CD4-positive, CD25-positive, alpha-beta regulatory T cell (primary cell): ENCODE data around the gene UBR4. TPM values are rescaled to one million over a fixed set of nuclear protein-coding genes. Genes with fewer than 3 reads are reported as not detected.
A peak's percentile ranks its signal among the peaks of the same experiment; 100 is the strongest.

Experiments used
- ATAC-seq, 2 donors: fragments of 150-1000 bp; cut with Tn5 transposase; one replicate each; pipeline ENCODE4 v1.10.0; 2021; ENCODE audit warnings: low read depth in 2 of 2, moderate number of reproducible peaks in 2 of 2, moderate library complexity in 1 of 2
- DNase-seq, 3 donors: peaks; one replicate each; pipeline versions ENCODE4 v3.0.0 to v3.0.0-alpha.2; 2012 to 2022; ENCODE audit warnings: mixed read lengths in 1 of 3
- H3K27ac ChIP-seq: one replicate; pipeline ENCODE4 v1.7.0; 2013; ENCODE audit warnings: mild to moderate bottlenecking, low read length; ENCODE audit not compliant: insufficient read depth, poor library complexity, severe bottlenecking
- H3K27me3 ChIP-seq: one replicate; pipeline ENCODE4 v1.7.0; 2013; ENCODE audit warnings: low read length; ENCODE audit not compliant: control insufficient read depth, insufficient read depth
- H3K36me3 ChIP-seq: one replicate; pipeline ENCODE4 v1.7.0; 2013; ENCODE audit warnings: mild to moderate bottlenecking, low read length, moderate library complexity; ENCODE audit not compliant: control insufficient read depth, insufficient read depth
- H3K4me1 ChIP-seq: 2 replicates; pipeline ENCODE4 v1.7.0; 2013; ENCODE audit warnings: mild to moderate bottlenecking, low read length; ENCODE audit not compliant: insufficient read depth, control insufficient read depth, poor library complexity, severe bottlenecking
- H3K4me3 ChIP-seq: one replicate; pipeline ENCODE4 v1.7.0; 2013; ENCODE audit warnings: low read depth, mild to moderate bottlenecking, low read length, moderate library complexity
- H3K9me3 ChIP-seq, 2 experiments: 1 replicate in 1 of 2; 2 replicates in 1 of 2; pipeline ENCODE4 v1.7.0; 2013; ENCODE audit warnings: low read length in 2 of 2, mild to moderate bottlenecking in 1 of 2, moderate library complexity in 1 of 2; ENCODE audit not compliant: control insufficient read depth in 2 of 2
- H3K27ac Mint-ChIP-seq, 3 donors: one replicate each; pipeline ENCODE4 v1.8.0; 2020 to 2022; ENCODE audit warnings: mild to moderate bottlenecking in 3 of 3, mixed read lengths in 3 of 3, moderate library complexity in 2 of 3
- H3K27me3 Mint-ChIP-seq: one replicate; pipeline ENCODE4 v1.8.0; 2022; ENCODE audit warnings: mild to moderate bottlenecking, mixed read lengths
- H3K36me3 Mint-ChIP-seq: one replicate; pipeline ENCODE4 v1.8.0; 2020; ENCODE audit warnings: mixed read lengths
- H3K4me1 Mint-ChIP-seq, 4 donors: one replicate each; pipeline ENCODE4 v1.8.0; 2020 to 2022; ENCODE audit warnings: mixed read lengths in 4 of 4, mild to moderate bottlenecking in 1 of 4
- H3K4me3 Mint-ChIP-seq, 4 donors: one replicate each; pipeline ENCODE4 v1.8.0; 2020 to 2022; ENCODE audit warnings: mild to moderate bottlenecking in 4 of 4, mixed read lengths in 4 of 4, moderate library complexity in 3 of 4
- H3K9me3 Mint-ChIP-seq, 7 donors: one replicate each; pipeline ENCODE4 v1.8.0; 2020 to 2022; ENCODE audit warnings: mixed read lengths in 7 of 7, mild to moderate bottlenecking in 3 of 7, moderate library complexity in 2 of 7
- polyA plus RNA-seq, 4 donors: library from polyadenylated mRNA; unstranded; fragments of 300-500 nt; fragmentation: Illumina TruSeq; gene quantifications; one replicate each; pipeline ENCODE4 v1.2.3, GENCODE V29; 2021
- total RNA-seq: library from RNA; stranded (reverse); gene quantifications from one replicate; pipeline ENCODE4 v1.2.3, GENCODE V29; 2022

UBR4 gene
- total and polyA plus RNA-seq, 5 donors from 2014 or later: 9.9 to 173 (median 12.4) TPM

DNA sequence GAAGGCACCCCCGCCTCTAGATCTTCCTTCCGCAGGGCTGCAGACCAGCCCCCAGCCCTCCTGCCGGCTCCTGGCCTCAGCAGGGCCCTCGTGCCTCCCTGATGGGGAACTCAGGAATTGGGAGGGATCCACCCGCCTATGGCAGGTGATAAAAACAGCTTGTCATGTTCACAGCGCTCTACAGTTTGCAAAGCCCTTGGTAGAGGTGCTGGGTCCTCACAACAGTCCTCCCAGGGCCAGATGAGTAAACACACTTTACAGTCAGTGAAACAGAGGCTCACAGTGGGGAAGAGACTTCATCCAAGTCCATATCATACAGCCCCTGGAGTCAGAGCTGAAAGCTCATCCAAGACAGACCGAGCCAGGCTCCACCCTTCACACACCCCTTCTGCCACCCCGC, 156.6 kb downstream of the UBR4 start:
- peaks cover 15% of the 10 kb centered on the region for H3K27me3 Mint-ChIP-seq
- DNase-seq (no peak), ATAC-seq (no peak)
- no peak overlapping the region for H3K4me3 Mint-ChIP-seq
- Histone ChIP-seq H3K36me3 (no peaks in the 10 kb centered on the region), H3K4me3 (no peak overlapping the region), H3K27me3 (no peaks in the 10 kb centered on the region), H3K4me1 (peaks cover 18% of the 10 kb centered on the region), H3K9me3 (no peaks in the 10 kb centered on the region), H3K27ac (no peak overlapping the region)
- H3K4me1 Mint-ChIP-seq: peaks cover 7 to 34% (median 9%) of the 10 kb centered on the region in 4 donors
- H3K36me3 Mint-ChIP-seq: peaks cover 3% of the 10 kb centered on the region
- no peak overlapping the region for H3K27ac Mint-ChIP-seq
- peaks cover 0 to 2% (median 0%) of the 10 kb centered on the region in 7 donors for H3K9me3 Mint-ChIP-seq

DNA sequence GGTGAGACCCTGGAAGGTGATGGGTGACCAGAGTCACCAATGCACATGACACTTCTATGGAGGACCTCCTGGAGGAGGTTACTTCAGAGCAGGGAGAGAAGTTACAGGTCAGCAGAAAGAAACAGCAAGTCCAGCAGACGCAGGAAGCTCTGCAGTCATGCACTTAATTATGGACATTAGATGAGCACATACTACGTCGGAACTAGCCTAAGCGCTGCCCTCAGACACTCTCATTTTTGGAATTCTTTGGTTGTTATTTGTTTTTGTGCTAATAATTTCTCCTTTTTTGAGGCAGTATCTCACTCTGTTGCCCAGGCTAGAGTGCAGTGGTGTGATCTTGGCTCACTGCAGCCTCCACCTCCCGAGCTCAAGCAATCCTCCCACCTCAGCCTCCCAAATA, 160.3 kb downstream of the UBR4 start:
- no peaks in the 10 kb centered on the region for H3K9me3 ChIP-seq
- H3K4me3 Mint-ChIP-seq: no peak overlapping the region
- H3K4me3 ChIP-seq: no peak overlapping the region
- ATAC-seq (no peak), DNase-seq (no peak)
- no peak overlapping the region for H3K27ac ChIP-seq
- peak overlapping the region in 1 of 3 donors; percentile 52 for H3K27ac Mint-ChIP-seq
- peaks cover 7% of the 10 kb centered on the region for H3K4me1 ChIP-seq
- no peaks in the 10 kb centered on the region for H3K27me3 ChIP-seq
- H3K4me1 Mint-ChIP-seq: peaks cover 0 to 27% (median 3%) of the 10 kb centered on the region in 4 donors
- no peaks in the 10 kb centered on the region for H3K36me3 Mint-ChIP-seq
- peaks cover 26% of the 10 kb centered on the region for H3K27me3 Mint-ChIP-seq
- H3K36me3 ChIP-seq: no peaks in the 10 kb centered on the region
- H3K9me3 Mint-ChIP-seq: peaks cover 0 to 2% (median 0%) of the 10 kb centered on the region in 7 donors

DNA sequence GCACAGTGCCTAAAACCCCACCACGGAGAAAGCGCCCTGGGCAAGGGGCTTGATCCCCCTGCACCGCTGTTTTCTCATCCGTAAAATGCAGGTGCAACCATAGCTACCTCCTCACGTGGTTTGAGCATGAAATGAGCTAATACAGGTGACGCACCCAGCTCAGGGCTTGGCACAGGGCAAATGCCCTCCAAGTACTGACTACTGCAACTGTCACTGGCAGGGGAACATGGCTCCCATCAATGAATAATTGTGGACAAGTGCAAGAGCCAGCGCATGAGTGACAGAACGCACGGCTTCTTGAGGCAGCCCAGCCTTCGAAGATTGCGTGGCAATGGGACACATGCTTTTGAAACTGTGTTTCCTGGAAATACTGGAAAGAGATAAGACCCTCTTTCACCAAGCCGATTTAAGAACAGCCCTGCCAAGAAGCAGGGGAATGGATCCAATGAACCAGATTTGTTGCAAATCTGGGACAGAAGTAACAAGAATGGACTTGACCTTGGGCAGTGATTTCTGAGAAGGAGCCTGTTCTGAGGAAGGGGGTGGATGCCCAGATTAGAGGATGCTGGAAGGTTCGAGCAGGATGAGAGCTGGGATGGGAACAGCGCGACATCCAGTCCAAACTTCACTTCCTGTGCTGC, 160.8 kb downstream of the UBR4 start:
- DNase-seq: no peak
- peaks cover 0 to 2% (median 0%) of the 10 kb centered on the region in 7 donors for H3K9me3 Mint-ChIP-seq
- H3K27ac ChIP-seq: no peak overlapping the region
- H3K4me1 Mint-ChIP-seq: peaks cover 0 to 22% (median 3%) of the 10 kb centered on the region in 4 donors
- H3K36me3 ChIP-seq: no peaks in the 10 kb centered on the region
- peaks cover 25% of the 10 kb centered on the region for H3K27me3 Mint-ChIP-seq
- H3K4me3 Mint-ChIP-seq: no peak overlapping the region
- peaks cover 1% of the 10 kb centered on the region for H3K4me1 ChIP-seq
- no peak overlapping the region for H3K27ac Mint-ChIP-seq
- no peak for ATAC-seq
- H3K4me3 ChIP-seq: no peak overlapping the region
- H3K9me3 ChIP-seq: no peaks in the 10 kb centered on the region
- no peaks in the 10 kb centered on the region for H3K27me3 ChIP-seq
- no peaks in the 10 kb centered on the region for H3K36me3 Mint-ChIP-seq

DNA sequence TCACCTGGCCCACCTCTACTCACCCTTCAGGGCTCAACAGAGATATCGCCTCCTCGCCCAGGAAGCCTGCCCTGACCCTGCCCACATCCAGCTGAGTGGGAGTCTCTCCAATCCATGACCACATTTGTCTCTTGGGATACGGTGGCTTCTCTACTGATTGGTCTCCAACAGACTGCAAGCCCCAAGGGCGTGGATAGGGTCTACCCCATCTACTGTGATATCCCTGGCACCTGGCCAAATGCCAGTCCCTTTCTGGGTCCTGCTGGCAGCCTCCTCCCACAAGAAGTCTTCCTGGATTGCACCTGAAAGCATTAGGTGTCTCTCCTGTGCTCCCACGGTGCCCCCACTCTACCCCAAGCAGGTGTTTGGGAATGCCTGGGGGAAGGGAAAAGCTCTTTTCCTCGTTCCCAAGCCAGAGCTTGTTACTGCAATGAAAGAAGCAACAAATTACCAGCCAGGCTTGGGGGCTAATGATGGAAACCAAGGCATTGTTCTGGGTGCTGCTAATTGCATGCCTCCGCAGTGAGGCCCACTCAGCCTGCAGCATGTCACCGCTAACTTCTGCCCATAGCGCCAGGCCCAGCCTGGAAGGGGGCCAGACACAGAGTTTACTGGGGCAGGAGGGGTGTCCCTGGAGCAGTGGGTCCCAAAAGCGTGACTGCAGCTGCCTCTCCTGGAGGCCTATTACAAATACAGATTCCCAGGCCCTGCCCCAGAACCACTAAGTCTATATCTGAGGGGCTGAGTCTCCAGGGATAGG, 162.9 kb downstream of the UBR4 start:
- peak overlapping the region in 1 of 3 donors; percentile 55 for H3K27ac Mint-ChIP-seq
- peaks cover 0 to 2% (median 0%) of the 10 kb centered on the region in 7 donors for H3K9me3 Mint-ChIP-seq
- Histone ChIP-seq H3K27me3 (no peaks in the 10 kb centered on the region), H3K4me1 (no peaks in the 10 kb centered on the region), H3K36me3 (no peaks in the 10 kb centered on the region), H3K9me3 (no peaks in the 10 kb centered on the region), H3K4me3 (no peak overlapping the region), H3K27ac (no peak overlapping the region)
- H3K27me3 Mint-ChIP-seq: peaks cover 22% of the 10 kb centered on the region
- no peak overlapping the region for H3K4me3 Mint-ChIP-seq
- ATAC-seq (no peak), DNase-seq (no peak)
- peaks cover 0 to 18% (median 3%) of the 10 kb centered on the region in 4 donors for H3K4me1 Mint-ChIP-seq
- no peaks in the 10 kb centered on the region for H3K36me3 Mint-ChIP-seq

DNA sequence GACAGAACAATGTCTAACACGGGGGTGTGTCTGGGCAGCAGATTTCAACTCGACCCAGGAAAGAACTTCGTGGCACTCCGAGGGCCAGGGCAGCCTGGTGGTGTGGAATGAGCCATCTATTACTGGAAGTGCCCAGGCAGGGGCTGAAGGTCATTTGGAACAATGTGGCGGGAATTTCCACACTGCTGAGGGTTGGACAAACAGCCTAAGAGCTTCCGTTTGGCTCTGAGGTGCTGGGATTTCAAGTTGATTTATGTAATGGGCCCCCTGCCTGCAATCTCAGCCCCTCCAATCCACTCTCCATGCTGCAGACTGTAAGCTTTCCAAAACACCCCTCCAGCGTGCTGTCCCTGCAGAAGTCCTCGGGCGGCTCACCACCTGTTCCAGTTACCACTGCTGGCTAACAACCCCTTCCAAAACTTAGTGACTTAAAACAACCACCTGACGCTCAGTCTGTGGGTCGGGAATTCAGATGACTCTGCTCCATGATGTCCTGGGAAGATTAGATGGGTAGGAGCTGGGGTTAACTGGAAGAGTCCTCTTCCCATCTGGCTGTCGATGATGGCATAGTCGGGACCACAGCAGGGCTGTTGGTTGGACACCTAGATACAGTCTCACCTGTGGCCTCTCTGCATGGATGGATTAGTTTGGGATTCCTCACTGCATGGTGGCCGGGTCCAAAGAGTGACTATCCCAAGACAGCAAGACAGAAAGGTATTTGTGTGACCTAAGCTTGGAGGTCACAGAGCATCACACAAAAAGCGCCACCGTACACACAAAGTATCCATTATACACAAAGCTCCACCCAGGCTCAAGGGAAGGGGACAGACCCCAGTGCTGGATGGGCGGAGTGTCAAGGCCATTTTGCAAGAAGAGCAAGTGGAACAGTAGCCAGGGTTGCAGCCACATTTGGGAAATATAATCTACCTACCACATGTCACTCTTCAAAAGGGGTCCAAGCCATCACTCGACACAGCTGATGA, 163.9 kb downstream of the UBR4 start:
- no peak overlapping the region for H3K4me3 Mint-ChIP-seq
- Histone ChIP-seq H3K27ac (no peak overlapping the region), H3K4me1 (no peaks in the 10 kb centered on the region), H3K9me3 (no peaks in the 10 kb centered on the region), H3K27me3 (no peaks in the 10 kb centered on the region), H3K4me3 (no peak overlapping the region), H3K36me3 (no peaks in the 10 kb centered on the region)
- peak overlapping the region in 1 of 3 donors; percentile 22 for H3K27ac Mint-ChIP-seq
- peaks cover 0 to 18% (median 3%) of the 10 kb centered on the region in 4 donors for H3K4me1 Mint-ChIP-seq
- peaks cover 26% of the 10 kb centered on the region for H3K27me3 Mint-ChIP-seq
- no peak for DNase-seq
- H3K9me3 Mint-ChIP-seq: peaks cover 0 to 2% (median 0%) of the 10 kb centered on the region in 7 donors
- H3K36me3 Mint-ChIP-seq: no peaks in the 10 kb centered on the region
- no peak for ATAC-seq

DNA sequence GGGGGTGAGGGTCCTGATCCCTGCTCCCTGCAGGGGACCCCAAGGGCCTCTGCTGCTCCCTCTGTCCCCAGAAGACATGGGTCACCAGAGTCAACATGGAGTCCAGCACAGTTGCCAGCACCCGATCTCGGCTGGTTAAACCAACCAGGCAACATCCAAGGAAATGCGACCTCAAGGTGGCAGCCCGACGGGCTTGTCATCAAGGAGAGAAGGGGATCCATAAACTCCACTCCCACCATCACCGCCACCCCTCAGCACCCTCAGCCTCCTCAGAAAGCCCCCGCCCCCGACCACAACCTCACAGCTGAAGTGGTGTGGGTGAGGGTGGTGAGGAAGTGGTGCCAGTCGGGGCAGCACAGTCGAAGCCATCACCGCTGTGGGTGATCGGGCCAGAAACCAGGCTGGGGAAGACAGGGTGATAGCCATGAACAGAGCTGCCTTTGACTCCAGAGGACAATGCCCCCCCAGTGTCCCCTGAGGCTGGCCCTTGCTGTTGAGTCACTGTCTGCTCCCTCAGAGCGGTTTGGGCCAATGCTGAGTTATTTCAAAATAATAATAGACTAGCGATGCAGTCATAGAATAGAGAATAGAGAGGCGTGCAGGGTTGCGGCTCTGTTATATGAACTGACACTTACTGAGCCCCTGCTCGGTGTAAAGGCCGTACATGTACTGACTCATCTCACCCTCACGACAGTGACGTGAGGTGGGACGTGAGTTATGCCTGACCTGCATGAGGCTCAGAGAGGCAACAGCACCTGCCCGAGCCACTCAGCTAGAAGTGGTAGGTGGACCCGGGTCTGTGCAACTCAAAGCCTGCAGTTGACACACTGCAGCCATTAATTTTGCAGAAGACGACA, 164.9 kb downstream of the UBR4 start:
- no peaks in the 10 kb centered on the region for H3K36me3 ChIP-seq

DNA sequence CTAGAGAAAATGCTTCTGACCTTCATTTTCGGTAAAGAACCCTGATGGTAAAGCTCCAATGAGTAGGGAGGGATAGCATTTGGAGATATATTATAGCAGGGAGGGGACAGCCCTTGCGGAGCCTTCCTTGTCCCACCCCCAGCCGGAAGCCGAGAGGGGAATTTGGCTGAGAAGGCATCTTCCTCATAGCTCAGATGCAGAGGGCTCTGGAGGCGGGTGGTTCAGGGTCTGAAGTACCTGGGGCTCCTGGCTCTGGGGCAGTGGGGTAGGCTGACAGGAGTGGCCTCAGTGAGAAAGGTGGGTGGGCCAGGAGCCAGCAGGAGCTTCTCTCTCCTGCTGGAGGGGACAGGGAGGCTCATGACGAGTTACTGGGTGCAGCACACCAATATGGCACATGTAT, 165.6 kb downstream of the UBR4 start:
- Mint-ChIP-seq H3K4me3 (no peak overlapping the region), H3K9me3 (no peaks in the 10 kb centered on the region), H3K36me3 (no peaks in the 10 kb centered on the region), H3K27me3 (peaks cover 33% of the 10 kb centered on the region), H3K4me1 (peaks cover 0 to 10% (median 3%) of the 10 kb centered on the region in 4 donors), H3K27ac (peak overlapping the region in 1 of 3 donors; percentile 5)
- Histone ChIP-seq H3K36me3 (no peaks in the 10 kb centered on the region), H3K4me1 (no peaks in the 10 kb centered on the region), H3K9me3 (no peaks in the 10 kb centered on the region), H3K4me3 (no peak overlapping the region), H3K27me3 (no peaks in the 10 kb centered on the region), H3K27ac (no peak overlapping the region)
- no peak for ATAC-seq
- DNase-seq: no peak

More for the DNA sequence above, 164.9 kb downstream of the UBR4 start:
- no peak overlapping the region for H3K27ac Mint-ChIP-seq
- Histone ChIP-seq H3K4me3 (no peak overlapping the region), H3K27ac (no peak overlapping the region), H3K9me3 (no peaks in the 10 kb centered on the region), H3K4me1 (no peaks in the 10 kb centered on the region), H3K27me3 (no peaks in the 10 kb centered on the region)
- H3K36me3 Mint-ChIP-seq: no peaks in the 10 kb centered on the region
- peaks cover 0 to 10% (median 3%) of the 10 kb centered on the region in 4 donors for H3K4me1 Mint-ChIP-seq
- H3K27me3 Mint-ChIP-seq: peaks cover 33% of the 10 kb centered on the region
- H3K4me3 Mint-ChIP-seq: no peak overlapping the region
- no peak for DNase-seq
- ATAC-seq: no peak
- no peaks in the 10 kb centered on the region for H3K9me3 Mint-ChIP-seq
